ENCODE results near the gene ATE1.
"Not testable (repeated sequence)": the region's sequence is repeated elsewhere in the genome, so short reads cannot be mapped to it uniquely, and the experiment has no call there.

ATE1 gene

GRCh38 chr10:121736315-121737130, 191.3 kb downstream of the ATE1 start:
- no peak for DNase-seq (ENCODE audit: low spot score)

- DNase-seq (ENCODE audit: low spot score) = no peak
Observed at GRCh38 chr10:121735263-121735662, 192.6 kb downstream of the ATE1 start.

- peak; percentile 47 for DNase-seq (ENCODE audit: low spot score)
Observed at GRCh38 chr10:121734589-121735045, 193.2 kb downstream of the ATE1 start.

- DNase-seq (ENCODE audit: low spot score) = no peak
Observed at GRCh38 chr10:121732656-121733445, 195.0 kb downstream of the ATE1 start.

GRCh38 chr10:121732172-121732571, 195.7 kb downstream of the ATE1 start:
- DNase-seq (ENCODE audit: low spot score) = no peak

GRCh38 chr10:121724282-121724681, 203.5 kb downstream of the ATE1 start:
- DNase-seq (ENCODE audit: low spot score) = no peak

- DNase-seq (ENCODE audit: low spot score) = no peak
Observed at GRCh38 chr10:121722665-121723064, 205.2 kb downstream of the ATE1 start.

GRCh38 chr10:121721257-121721656, 206.6 kb downstream of the ATE1 start:
- no peak for DNase-seq (ENCODE audit: low spot score)

- no peak for DNase-seq (ENCODE audit: low spot score)
Observed at GRCh38 chr10:121715969-121716368, 211.9 kb downstream of the ATE1 start.

- no peak for DNase-seq (ENCODE audit: low spot score)
Observed at GRCh38 chr10:121715076-121715475, 212.8 kb downstream of the ATE1 start.

GRCh38 chr10:121713486-121713885, 214.3 kb downstream of the ATE1 start:
- no peak for DNase-seq (ENCODE audit: low spot score)

GRCh38 chr10:121710971-121711370, 216.9 kb downstream of the ATE1 start:
- no peak for DNase-seq (ENCODE audit: low spot score)

GRCh38 chr10:121710207-121710606, 217.6 kb downstream of the ATE1 start:
- DNase-seq (ENCODE audit: low spot score) = no peak

- DNase-seq (ENCODE audit: low spot score) = no peak
Observed at GRCh38 chr10:121709675-121710073, 218.2 kb downstream of the ATE1 start.

GRCh38 chr10:121708728-121709674, 218.8 kb downstream of the ATE1 start:
- no peak for DNase-seq (ENCODE audit: low spot score)

- no peak for DNase-seq (ENCODE audit: low spot score)
Observed at GRCh38 chr10:121702351-121703320, 225.2 kb downstream of the ATE1 start.

- DNase-seq (ENCODE audit: low spot score) = no peak
Observed at GRCh38 chr10:121700416-121700815, 227.4 kb downstream of the ATE1 start.

GRCh38 chr10:121699703-121700102, 228.1 kb downstream of the ATE1 start:
- not testable (repeated sequence) for DNase-seq (ENCODE audit: low spot score)

- DNase-seq (ENCODE audit: low spot score) = no peak
Observed at GRCh38 chr10:121698902-121699301, 228.9 kb downstream of the ATE1 start.

- no peak for DNase-seq (ENCODE audit: low spot score)
Observed at GRCh38 chr10:121698336-121698735, 229.5 kb downstream of the ATE1 start.

GRCh38 chr10:121696854-121697253, 231.0 kb downstream of the ATE1 start:
- no peak for DNase-seq (ENCODE audit: low spot score)

Data from D341Med (cell line).